ENCODE data around the gene RHOG.
"Not testable (repeated sequence)": the region's sequence is repeated elsewhere in the genome, so short reads cannot be mapped to it uniquely, and the experiment has no call there.

RHOG gene

GRCh38 chr11:3823303-3823702 is 17.5 kb downstream of the RHOG start:
- H3K4me3 ChIP-seq (ENCODE audit: low read depth, low read length): no peak overlapping the region
- TF ChIP-seq CTCF (conservative IDR thresholded peaks at IDR 0.05; ENCODE audit: low read depth, low read length): no peak
- DNase-seq (ENCODE audit: low read depth): peak; percentile 84

GRCh38 chr11:3822312-3822711 is 18.4 kb downstream of the RHOG start:
- TF ChIP-seq CTCF (conservative IDR thresholded peaks at IDR 0.05; ENCODE audit: low read depth, low read length): no peak
- H3K4me3 ChIP-seq (ENCODE audit: low read depth, low read length): no peak overlapping the region
- no peak for DNase-seq (ENCODE audit: low read depth)

- no peak for DNase-seq (ENCODE audit: low read depth)
- no peak overlapping the region for H3K4me3 ChIP-seq (ENCODE audit: low read depth, low read length)
- no peak for TF ChIP-seq CTCF (conservative IDR thresholded peaks at IDR 0.05; ENCODE audit: low read depth, low read length)
Measured at GRCh38 chr11:3820971-3821370, 19.8 kb downstream of the RHOG start.

GRCh38 chr11:3817181-3817800 is 23.5 kb downstream of the RHOG start:
- no peak for DNase-seq (ENCODE audit: low read depth)
- TF ChIP-seq CTCF (conservative IDR thresholded peaks at IDR 0.05; ENCODE audit: low read depth, low read length): no peak
- no peak overlapping the region for H3K4me3 ChIP-seq (ENCODE audit: low read depth, low read length)

- no peak overlapping the region for H3K4me3 ChIP-seq (ENCODE audit: low read depth, low read length)
- DNase-seq (ENCODE audit: low read depth): no peak
- TF ChIP-seq CTCF (conservative IDR thresholded peaks at IDR 0.05; ENCODE audit: low read depth, low read length): no peak
Measured at GRCh38 chr11:3816673-3817072, 24.1 kb downstream of the RHOG start.

- H3K4me3 ChIP-seq (ENCODE audit: low read depth, low read length): no peak overlapping the region
- no peak for TF ChIP-seq CTCF (conservative IDR thresholded peaks at IDR 0.05; ENCODE audit: low read depth, low read length)
- no peak for DNase-seq (ENCODE audit: low read depth)
Measured at GRCh38 chr11:3815845-3816244, 24.9 kb downstream of the RHOG start.

- DNase-seq (ENCODE audit: low read depth); H3K4me3 ChIP-seq (ENCODE audit: low read depth, low read length): not testable (repeated sequence)
Measured at GRCh38 chr11:3814832-3815231, 25.9 kb downstream of the RHOG start.

All from choroid plexus epithelial cell (primary cell).